Upper lobe of left lung (tissue), 4 donors: Measurements from ENCODE around the gene SEMA5A.

Experiments used
- EP300 ChIP-seq, 4 donors: sonication (generic); formaldehyde crosslinking; IDR thresholded peaks; one replicate each; pipeline ENCODE4 v1.5.1; 2017; ENCODE audit warnings: antibody characterized with exemption in 4 of 4, control low read depth in 2 of 4
- POLR2A ChIP-seq, 4 donors: fragments of 450-650 bp; IDR thresholded peaks; one replicate each; pipeline ENCODE4 v1.5.1; 2016 to 2017; ENCODE audit warnings: antibody characterized with exemption in 4 of 4, mild to moderate bottlenecking in 2 of 4
- POLR2AphosphoS5 ChIP-seq, 2 donors: sonication (generic); formaldehyde crosslinking; IDR thresholded peaks; one replicate each; pipeline ENCODE4 v1.5.1; 2017; ENCODE audit warnings: antibody characterized with exemption in 2 of 2
- TF ChIP-seq, protein P1 (sequence below), 6 experiments: fragments of 450-650 bp in 4 of 6; fragments of 200-600 bp in 2 of 6; sonication (generic) in 2 of 6; IDR thresholded peaks; one replicate each; pipeline ENCODE4 v1.5.1; 2016 to 2019; ENCODE audit warnings: antibody characterized with exemption in 6 of 6

DNA sequence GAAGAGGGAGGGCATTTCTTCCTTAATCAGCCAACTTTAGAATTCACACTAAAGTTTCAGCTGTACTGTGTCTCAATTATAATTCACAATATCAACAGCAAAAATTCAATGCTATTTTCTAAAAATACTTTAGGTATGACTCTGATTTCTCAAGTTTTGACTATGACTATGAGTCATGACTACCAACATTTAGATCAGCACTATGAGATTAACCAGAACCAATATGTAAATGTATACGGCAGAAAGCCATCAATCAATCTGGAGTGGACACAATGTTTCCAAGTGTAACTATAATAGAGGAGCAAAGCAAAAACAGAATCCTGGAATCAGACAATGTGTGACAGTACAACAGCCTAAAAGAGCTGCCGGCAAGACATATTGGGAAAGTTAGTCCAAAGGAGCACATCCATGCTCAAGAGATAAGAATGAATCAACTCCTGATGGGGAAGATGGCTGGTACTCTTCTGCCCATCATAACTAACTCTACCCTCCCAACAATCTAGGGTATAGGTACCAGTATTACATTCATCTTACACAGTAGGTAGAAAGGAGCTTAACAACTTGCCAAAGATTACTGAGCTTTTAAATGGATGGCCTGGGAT, 294.4 kb downstream of the SEMA5A start:
- TF ChIP-seq POLR2A (IDR thresholded peaks at IDR 0.05) (no peak), EP300 (IDR thresholded peaks at IDR 0.05) (no peak), POLR2AphosphoS5 (IDR thresholded peaks at IDR 0.05) (no peak)
- TF ChIP-seq, protein P1, sequence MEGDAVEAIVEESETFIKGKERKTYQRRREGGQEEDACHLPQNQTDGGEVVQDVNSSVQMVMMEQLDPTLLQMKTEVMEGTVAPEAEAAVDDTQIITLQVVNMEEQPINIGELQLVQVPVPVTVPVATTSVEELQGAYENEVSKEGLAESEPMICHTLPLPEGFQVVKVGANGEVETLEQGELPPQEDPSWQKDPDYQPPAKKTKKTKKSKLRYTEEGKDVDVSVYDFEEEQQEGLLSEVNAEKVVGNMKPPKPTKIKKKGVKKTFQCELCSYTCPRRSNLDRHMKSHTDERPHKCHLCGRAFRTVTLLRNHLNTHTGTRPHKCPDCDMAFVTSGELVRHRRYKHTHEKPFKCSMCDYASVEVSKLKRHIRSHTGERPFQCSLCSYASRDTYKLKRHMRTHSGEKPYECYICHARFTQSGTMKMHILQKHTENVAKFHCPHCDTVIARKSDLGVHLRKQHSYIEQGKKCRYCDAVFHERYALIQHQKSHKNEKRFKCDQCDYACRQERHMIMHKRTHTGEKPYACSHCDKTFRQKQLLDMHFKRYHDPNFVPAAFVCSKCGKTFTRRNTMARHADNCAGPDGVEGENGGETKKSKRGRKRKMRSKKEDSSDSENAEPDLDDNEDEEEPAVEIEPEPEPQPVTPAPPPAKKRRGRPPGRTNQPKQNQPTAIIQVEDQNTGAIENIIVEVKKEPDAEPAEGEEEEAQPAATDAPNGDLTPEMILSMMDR (IDR thresholded peaks at IDR 0.05) = no peak
